ENCODE data around the gene AUNIP.

DNA sequence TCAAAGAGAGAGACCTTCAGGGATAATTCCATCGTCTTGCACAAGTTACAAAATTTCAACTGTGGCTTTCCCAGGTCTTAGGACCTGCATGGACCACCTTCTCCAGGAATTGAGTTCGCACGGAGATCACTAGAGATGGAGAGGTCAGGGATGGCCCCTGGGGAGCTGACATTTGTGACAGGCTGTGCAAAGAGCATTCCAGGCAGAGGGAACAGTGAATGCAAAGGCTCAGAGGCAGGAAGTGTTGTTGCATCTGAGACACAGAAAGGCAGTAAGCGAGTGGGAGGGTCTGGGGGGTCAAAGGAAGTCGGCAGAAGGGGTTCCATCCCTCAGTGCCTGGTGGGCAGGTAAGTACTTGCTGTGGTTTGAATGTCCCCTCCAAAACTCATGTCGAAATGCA lies 68.8 kb downstream of the AUNIP start:
- TF ChIP-seq, protein P1, sequence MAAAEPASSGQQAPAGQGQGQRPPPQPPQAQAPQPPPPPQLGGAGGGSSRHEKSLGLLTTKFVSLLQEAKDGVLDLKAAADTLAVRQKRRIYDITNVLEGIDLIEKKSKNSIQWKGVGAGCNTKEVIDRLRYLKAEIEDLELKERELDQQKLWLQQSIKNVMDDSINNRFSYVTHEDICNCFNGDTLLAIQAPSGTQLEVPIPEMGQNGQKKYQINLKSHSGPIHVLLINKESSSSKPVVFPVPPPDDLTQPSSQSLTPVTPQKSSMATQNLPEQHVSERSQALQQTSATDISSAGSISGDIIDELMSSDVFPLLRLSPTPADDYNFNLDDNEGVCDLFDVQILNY (CRISPR knock-in tag; IDR thresholded peaks at IDR 0.05) = no peak
- TF ChIP-seq ATF6 (CRISPR knock-in tag; IDR thresholded peaks at IDR 0.05) (no peak), NR3C1 (CRISPR knock-in tag; conservative IDR thresholded peaks at IDR 0.05; ENCODE audit: low read depth) (no peak), TCF7 (CRISPR knock-in tag; IDR thresholded peaks at IDR 0.05; ENCODE audit: low read depth) (no peak), ZNF671 (CRISPR knock-in tag; IDR thresholded peaks at IDR 0.05) (no peak)
- TF ChIP-seq, protein P2, sequence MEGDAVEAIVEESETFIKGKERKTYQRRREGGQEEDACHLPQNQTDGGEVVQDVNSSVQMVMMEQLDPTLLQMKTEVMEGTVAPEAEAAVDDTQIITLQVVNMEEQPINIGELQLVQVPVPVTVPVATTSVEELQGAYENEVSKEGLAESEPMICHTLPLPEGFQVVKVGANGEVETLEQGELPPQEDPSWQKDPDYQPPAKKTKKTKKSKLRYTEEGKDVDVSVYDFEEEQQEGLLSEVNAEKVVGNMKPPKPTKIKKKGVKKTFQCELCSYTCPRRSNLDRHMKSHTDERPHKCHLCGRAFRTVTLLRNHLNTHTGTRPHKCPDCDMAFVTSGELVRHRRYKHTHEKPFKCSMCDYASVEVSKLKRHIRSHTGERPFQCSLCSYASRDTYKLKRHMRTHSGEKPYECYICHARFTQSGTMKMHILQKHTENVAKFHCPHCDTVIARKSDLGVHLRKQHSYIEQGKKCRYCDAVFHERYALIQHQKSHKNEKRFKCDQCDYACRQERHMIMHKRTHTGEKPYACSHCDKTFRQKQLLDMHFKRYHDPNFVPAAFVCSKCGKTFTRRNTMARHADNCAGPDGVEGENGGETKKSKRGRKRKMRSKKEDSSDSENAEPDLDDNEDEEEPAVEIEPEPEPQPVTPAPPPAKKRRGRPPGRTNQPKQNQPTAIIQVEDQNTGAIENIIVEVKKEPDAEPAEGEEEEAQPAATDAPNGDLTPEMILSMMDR (IDR thresholded peaks at IDR 0.05) = no peak
- TF ChIP-seq, protein P3, sequence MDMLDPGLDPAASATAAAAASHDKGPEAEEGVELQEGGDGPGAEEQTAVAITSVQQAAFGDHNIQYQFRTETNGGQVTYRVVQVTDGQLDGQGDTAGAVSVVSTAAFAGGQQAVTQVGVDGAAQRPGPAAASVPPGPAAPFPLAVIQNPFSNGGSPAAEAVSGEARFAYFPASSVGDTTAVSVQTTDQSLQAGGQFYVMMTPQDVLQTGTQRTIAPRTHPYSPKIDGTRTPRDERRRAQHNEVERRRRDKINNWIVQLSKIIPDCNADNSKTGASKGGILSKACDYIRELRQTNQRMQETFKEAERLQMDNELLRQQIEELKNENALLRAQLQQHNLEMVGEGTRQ (CRISPR knock-in tag; IDR thresholded peaks at IDR 0.05) = no peak

All from WTC11 (cell line).